ENCODE results near the gene TIPARP.
"Not testable (repeated sequence)": the region's sequence is repeated elsewhere in the genome, so short reads cannot be mapped to it uniquely, and the experiment has no call there.

Gene TIPARP

DNA sequence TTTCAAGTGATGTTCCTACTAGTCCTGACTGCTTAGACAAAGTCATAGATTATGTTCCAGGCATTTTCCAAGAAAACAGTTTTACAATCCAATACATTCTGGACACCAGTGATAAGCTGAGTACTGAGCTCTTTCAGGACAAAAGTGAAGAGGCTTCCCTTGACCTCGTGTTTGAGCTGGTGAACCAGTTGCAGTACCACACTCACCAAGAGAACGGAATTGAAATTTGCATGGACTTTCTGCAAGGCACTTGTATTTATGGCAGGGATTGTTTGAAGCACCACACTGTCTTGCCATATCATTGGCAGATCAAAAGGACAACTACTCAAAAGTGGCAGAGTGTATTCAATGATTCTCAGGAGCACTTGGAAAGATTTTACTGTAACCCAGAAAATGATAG is 3.8 kb downstream of the TIPARP start:
- no peak for DNase-seq

DNA sequence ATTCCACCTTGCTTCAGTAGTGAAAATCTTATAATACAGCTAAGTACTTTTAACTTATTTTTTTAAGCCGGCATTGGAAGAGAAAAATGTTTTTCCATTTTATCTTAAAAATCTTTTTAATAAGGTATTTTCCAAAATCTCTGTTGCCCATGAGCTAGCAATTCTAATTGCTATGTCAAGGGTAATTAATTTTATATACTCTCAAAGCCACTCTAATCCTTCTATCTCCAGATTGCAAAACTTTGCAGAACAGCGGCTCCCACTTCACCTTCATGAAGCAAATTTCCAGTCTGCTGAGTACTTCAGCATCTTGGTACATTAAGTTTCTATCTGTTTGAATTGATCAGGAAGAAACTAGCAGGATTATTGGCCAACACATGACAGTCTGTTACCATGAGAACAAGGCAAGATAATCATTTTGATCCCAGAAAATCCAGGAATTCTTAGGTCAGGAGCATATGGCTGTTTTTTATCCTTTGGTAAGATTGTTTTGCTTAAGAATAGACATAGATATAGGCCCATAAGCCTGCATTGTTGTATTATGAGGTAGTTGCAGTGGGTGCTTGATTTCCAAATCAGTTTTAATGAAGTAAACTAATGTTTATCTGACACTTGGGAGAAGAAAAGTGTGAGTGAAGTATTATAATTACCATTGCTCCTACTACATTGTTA is 6.0 kb downstream of the TIPARP start:
- DNase-seq, result no peak

- no peak for DNase-seq
Measured at GRCh38 chr3:156681002-156681401, 6.6 kb downstream of the TIPARP start.

DNA sequence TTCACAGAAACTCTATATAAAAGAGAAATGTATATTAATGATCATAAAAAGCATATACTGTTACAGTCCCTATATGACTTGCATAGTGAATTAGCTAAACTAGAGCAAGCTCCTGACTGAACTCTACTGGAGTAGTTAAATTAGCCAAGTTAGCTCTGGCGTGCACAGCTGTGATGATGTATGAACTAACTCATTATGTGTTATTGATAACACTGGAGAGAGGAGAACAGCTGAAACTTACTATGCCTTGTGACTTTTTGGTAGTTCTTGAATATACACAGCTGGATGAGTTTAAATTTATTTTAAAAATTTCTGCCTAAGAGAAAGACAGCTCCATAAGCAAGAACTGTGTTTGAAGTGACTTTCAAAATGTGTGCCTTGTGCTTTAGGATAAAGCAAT is 8.1 kb downstream of the TIPARP start:
- DNase-seq, result no peak

GRCh38 chr3:156682963-156683362 is 8.6 kb downstream of the TIPARP start:
- DNase-seq, result no peak

- DNase-seq, result no peak
Measured at GRCh38 chr3:156685198-156685597, 10.8 kb downstream of the TIPARP start.

- no peak for DNase-seq
Measured at GRCh38 chr3:156685752-156686151, 11.4 kb downstream of the TIPARP start.

DNA sequence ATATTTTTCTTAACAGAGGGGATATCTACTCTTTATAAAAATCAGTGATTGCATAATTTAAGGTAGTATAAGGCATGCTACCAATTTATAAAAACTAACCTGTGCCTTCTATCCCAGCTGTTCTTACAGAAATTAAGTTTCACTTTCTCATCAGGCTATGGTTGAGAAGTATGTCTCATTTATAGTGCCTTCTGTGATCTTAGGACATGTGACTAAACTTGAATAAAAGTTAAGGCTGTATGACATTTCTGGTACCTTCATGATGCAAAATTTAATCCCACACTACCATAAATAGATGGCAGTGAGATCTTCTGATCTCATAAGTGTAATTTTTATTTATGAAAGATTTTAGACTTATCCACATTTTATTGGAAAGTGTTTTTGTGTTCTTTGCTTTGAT is 12.6 kb downstream of the TIPARP start:
- DNase-seq, result no peak

- no peak for DNase-seq
Measured at GRCh38 chr3:156688632-156689452, 14.5 kb downstream of the TIPARP start.

DNA sequence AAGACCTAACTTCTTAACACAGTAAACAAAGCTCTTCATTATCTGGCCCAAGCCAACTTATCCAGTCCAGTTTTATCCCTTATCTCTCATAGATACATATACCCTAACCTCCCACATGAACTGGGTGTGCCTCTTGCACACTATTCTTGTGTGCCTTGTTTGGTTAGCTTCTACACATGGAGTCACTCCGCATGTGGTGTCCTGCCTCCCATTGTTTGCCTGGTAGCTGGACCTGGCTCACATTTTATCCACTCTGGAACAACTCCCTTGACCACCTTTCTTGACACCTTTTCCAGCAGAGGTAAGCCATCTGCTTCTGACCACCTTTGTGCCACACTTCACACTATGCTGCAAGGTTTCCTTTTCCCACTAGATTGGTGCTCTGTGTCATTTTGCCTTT is 15.2 kb downstream of the TIPARP start:
- DNase-seq, result no peak

GRCh38 chr3:156691920-156692319 is 17.5 kb downstream of the TIPARP start:
- DNase-seq, result no peak

- DNase-seq, result no peak
Measured at GRCh38 chr3:156693166-156693565, 18.8 kb downstream of the TIPARP start.

DNA sequence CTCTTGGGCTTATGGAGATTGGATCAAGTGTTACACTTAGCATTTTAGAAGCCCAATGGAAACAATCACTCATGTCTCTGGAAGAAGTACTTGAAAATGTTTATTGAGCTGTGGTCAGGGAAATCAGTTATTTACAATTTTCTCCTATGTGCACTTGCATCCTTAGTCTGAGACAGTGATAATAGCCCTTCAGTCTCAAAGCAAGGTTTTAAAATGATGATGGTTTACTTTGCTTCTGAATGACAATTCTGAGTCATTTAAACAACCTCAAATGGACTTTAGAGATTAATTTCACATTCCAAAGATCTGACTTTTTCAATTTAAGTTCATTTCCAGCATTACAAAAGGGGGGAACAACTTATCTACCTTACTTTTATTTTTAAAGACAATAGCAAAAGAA is 20.1 kb downstream of the TIPARP start:
- no peak for DNase-seq

GRCh38 chr3:156702367-156702766 is 28.0 kb downstream of the TIPARP start:
- DNase-seq, result no peak

GRCh38 chr3:156704370-156705036 is 30.1 kb downstream of the TIPARP start:
- DNase-seq, result no peak

DNA sequence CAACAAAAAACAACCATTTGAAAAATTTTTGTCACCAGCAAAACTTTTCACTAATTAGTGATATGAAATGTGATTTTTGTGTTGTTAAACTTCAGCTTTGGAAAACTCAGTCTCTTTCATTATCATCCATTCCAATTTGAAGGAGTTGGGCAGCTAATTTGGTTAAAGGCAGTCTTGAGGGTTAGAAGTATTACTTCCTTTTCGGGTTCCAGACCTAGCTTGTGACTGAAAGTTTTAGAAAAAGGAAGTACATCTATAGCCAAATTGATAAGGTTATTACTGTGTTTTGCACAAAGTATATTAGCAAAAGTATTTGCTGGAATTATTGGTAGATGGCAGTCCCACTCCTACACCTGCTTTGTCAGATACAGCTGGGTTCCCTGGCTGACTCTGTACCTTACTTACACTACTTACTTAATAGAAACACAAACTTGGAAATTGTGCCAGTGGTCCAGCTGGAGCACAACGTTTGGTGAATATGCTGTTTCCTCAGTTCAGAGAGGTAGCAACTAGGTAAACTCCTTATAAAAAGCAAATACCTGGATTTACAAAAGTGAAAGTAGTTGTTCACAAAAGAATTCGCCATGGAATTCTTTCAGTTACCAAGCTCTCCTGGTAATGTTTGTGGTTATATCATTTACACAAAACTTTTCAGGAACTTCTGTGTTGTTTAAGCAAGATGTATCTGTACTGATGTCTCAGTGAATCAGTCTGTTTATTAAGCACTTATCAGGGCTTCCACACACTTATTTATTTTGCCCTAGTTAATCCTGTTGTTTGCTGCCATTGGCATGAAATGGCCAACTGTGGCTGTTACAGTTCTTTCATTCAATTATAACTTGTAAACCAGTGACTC is 31.6 kb downstream of the TIPARP start:
- no peak for DNase-seq

- DNase-seq, result no peak
Measured at GRCh38 chr3:156707588-156707987, 33.2 kb downstream of the TIPARP start.

- DNase-seq, result no peak
Measured at GRCh38 chr3:156710429-156710828, 36.0 kb downstream of the TIPARP start.

DNA sequence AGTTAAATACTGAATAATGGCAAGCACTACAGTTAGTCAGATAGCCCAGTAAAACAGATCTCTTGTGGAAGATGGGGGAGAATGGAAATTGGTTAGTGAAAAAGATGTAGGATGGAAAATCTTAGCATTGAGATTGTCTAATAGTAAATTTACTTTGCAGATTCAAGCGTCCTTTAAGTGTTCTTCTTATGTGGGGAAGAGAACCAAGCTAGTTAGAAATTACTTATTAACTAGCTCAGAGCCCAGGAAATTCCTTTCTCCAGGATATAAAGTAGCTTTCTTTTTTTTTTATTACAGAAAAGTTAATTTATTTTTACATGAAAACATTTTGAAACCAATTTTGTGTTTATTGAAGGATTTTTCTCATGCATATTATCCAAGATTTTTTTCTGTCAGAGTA is 36.7 kb downstream of the TIPARP start:
- no peak for DNase-seq

DNA sequence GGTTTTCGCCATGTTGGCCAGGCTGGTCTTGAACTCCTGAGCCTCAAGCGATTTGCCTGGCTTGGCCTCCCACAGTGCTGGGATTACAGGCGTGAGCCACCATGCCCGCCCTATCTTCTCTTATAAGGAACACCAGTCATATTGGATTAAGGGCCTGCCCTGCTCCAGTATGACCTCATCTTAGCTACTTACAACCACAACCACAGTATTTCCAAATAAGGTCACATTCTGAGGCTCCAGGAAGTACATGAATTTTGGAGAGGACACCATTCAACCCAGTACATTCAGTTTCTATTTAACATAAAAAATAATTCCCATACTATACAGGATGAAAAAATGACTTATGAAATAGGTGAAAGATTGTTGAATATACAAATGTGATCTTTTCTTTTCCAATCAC is 37.6 kb downstream of the TIPARP start:
- DNase-seq, result not testable (repeated sequence)

DNA sequence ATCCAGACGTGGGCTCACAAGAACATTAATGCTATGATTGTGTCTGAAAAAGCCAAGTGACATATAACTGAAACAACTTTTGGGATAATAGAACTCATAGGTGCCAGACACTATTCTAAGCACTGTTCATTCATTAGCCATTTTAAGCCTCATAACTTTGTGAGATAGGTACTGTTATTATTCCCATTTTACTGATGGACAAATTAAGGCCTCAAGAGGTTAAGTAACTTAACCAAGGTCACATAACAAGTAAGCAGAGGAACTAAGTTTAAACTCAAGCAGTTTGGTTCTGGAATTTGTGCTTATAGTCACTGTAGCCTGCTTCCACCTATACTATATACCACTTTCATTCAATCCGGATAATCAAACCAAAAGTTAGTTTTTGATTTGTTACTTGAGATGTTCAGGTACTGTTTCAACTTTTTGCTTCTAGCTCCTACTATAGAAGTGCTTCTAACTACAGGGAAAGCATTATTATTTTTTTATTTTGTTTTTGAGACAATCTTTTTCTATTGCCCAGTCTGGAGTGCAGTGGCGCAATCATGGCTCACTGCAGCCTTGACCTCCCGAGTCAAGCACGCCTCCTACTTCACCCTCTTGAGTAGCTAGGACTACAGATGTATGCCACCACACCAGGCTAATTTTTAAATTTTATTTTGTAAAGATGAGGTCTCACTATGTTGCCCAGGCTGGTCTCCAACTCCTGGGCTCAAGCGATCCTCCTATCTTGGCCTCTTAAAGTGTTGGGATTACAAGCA is 41.9 kb downstream of the TIPARP start:
- DNase-seq, result no peak

GRCh38 chr3:156718622-156719306 is 44.4 kb downstream of the TIPARP start:
- DNase-seq, result no peak

Measured in activated effector memory CD4-positive, alpha-beta T cell treated with Interleukin-2 at 50 U/mL for 16 hours (primary cell).